H1 (cell line): ENCODE measurements around the gene MYO5B. TPM values are rescaled to one million over a fixed set of nuclear protein-coding genes. Genes with fewer than 3 reads are reported as not detected.

Experiments used
- CTCF ChIA-PET: fragments of 300-600 bp; sonication (Branson Sonifier 250); formaldehyde crosslinking; loops from one replicate; lab custom pipeline; 2021; ENCODE audit not compliant: partially characterized antibody; lab: Charles Lee
- POLR2A ChIA-PET: fragments of 300-600 bp; sonication (Branson Sonifier 250); formaldehyde crosslinking; loops from one replicate; lab custom pipeline; 2021; ENCODE audit warnings: inconsistent platforms; ENCODE audit not compliant: partially characterized antibody; lab: Charles Lee
- DNase-seq, 2 experiments: peaks; one replicate each; pipeline versions ENCODE4 v3.0.0 to v3.0.0-alpha.2; 2010 to 2022; ENCODE audit warnings: low spot score in 2 of 2, low read depth in 1 of 2, mixed read lengths in 1 of 2
- FAIRE-seq: peaks from 2 replicates; lab custom pipeline; 2011; peaks lifted over from hg19 to GRCh38; lab: Jason Lieb, UNC
- H2AFZ ChIP-seq: 2 replicates; pipeline ENCODE4 v1.8.1; 2012; ENCODE audit warnings: low read length, inconsistent platforms
- H2AK5ac ChIP-seq: 2 replicates; pipeline ENCODE4 v1.6.1; 2013; ENCODE audit warnings: low read depth, low read length
- H2BK120ac ChIP-seq: replicated peaks from 2 replicates; pipeline ENCODE3; 2013; ENCODE audit warnings: low read depth, low read length, inconsistent platforms
- H2BK12ac ChIP-seq: 2 replicates; pipeline ENCODE4 v1.6.1; 2013; ENCODE audit warnings: low read depth, low read length
- H2BK15ac ChIP-seq: 2 replicates; pipeline ENCODE4 v1.6.1; 2013; ENCODE audit warnings: low read length
- H2BK20ac ChIP-seq: 2 replicates; pipeline ENCODE4 v1.6.1; 2013; ENCODE audit warnings: low read length
- H2BK5ac ChIP-seq: 2 replicates; pipeline ENCODE4 v1.6.1; 2013; ENCODE audit warnings: low read depth, low read length
- H3K14ac ChIP-seq: 2 replicates; pipeline ENCODE4 v1.6.1; 2013; ENCODE audit warnings: inconsistent platforms; ENCODE audit not compliant: insufficient read length
- H3K18ac ChIP-seq: 2 replicates; pipeline ENCODE4 v1.6.1; 2013; ENCODE audit warnings: low read length; ENCODE audit errors: extremely low read depth
- H3K23ac ChIP-seq: 2 replicates; pipeline ENCODE4 v1.6.1; 2013; ENCODE audit warnings: inconsistent platforms; ENCODE audit not compliant: insufficient read length
- H3K23me2 ChIP-seq: 2 replicates; pipeline ENCODE4 v1.6.1; 2013; ENCODE audit warnings: low read depth, low read length
- H3K27ac ChIP-seq: 2 replicates; pipeline ENCODE4 v1.6.1; 2011; ENCODE audit warnings: low read depth, low read length, inconsistent platforms
- H3K27me3 ChIP-seq, 4 experiments: replicated peaks in 1 of 4; 1 replicate in 1 of 4; 2 replicates in 3 of 4; pipeline versions ENCODE4 v1.6.1 to v1.8.1; 2011 to 2013; ENCODE audit warnings: low read length in 3 of 4, mild to moderate bottlenecking in 3 of 4, inconsistent platforms in 2 of 4, mixed read lengths in 2 of 4, moderate library complexity in 1 of 4; ENCODE audit not compliant: control insufficient read depth in 3 of 4, insufficient read depth in 3 of 4; ENCODE audit errors: extremely low read depth in 1 of 4
- H3K36me3 ChIP-seq, 4 experiments: 2 replicates each; pipeline versions ENCODE4 v1.6.1 to v1.8.1; 2011 to 2013; ENCODE audit warnings: mild to moderate bottlenecking in 4 of 4, low read length in 3 of 4, moderate library complexity in 2 of 4, control low read depth in 1 of 4, inconsistent platforms in 1 of 4; ENCODE audit not compliant: insufficient read depth in 4 of 4, control insufficient read depth in 2 of 4
- H3K4ac ChIP-seq: replicated peaks from 2 replicates; pipeline ENCODE3; 2013; ENCODE audit warnings: low read length, low read depth, mixed read lengths, inconsistent platforms; ENCODE audit not compliant: insufficient read length
- H3K4me1 ChIP-seq, 4 experiments: replicated peaks in 1 of 4; 1 replicate in 1 of 4; 2 replicates in 3 of 4; pipeline versions ENCODE4 v1.6.1 to v1.8.1; 2011 to 2013; ENCODE audit warnings: low read length in 3 of 4, inconsistent platforms in 2 of 4, mixed read lengths in 1 of 4; ENCODE audit not compliant: insufficient read depth in 4 of 4, control insufficient read depth in 3 of 4
- H3K4me2 ChIP-seq, 2 experiments: 2 replicates each; pipeline versions ENCODE4 v1.6.1 to v1.8.1; 2011 to 2013; ENCODE audit warnings: low read depth in 2 of 2, low read length in 2 of 2, control low read depth in 1 of 2, inconsistent platforms in 1 of 2, mild to moderate bottlenecking in 1 of 2; ENCODE audit not compliant: insufficient read depth in 1 of 2
- H3K4me3 ChIP-seq, 4 experiments: fragments of 200-600, 300-600 bp in 1 of 4; sonication (generic), shearing (Covaris generic), sonication (Bioruptor Twin) in 1 of 4; 2 replicates each; pipeline versions ENCODE4 v1.5.1 to v1.8.1; 2011 to 2016; ENCODE audit warnings: low read length in 4 of 4, low read depth in 3 of 4, control low read depth in 2 of 4, inconsistent platforms in 2 of 4, mild to moderate bottlenecking in 2 of 4, mixed read lengths in 1 of 4, moderate library complexity in 1 of 4; ENCODE audit not compliant: insufficient read depth in 2 of 4; ENCODE audit errors: extremely low read depth in 1 of 4
- H3K56ac ChIP-seq: replicated peaks from 2 replicates; pipeline ENCODE3; 2013; ENCODE audit warnings: low read depth, mild to moderate bottlenecking, mixed read lengths, low read length, inconsistent platforms; ENCODE audit not compliant: insufficient read length
- H3K79me1 ChIP-seq: 2 replicates; pipeline ENCODE4 v1.6.1; 2013; ENCODE audit warnings: low read depth, low read length, control low read depth
- H3K79me2 ChIP-seq, 2 experiments: 2 replicates each; pipeline versions ENCODE4 v1.6.1 to v1.8.1; 2012 to 2013; ENCODE audit warnings: low read length in 2 of 2, mild to moderate bottlenecking in 2 of 2, inconsistent platforms in 1 of 2; ENCODE audit not compliant: insufficient read depth in 2 of 2, control insufficient read depth in 1 of 2
- H3K9ac ChIP-seq, 4 experiments: replicated peaks in 1 of 4; 1 replicate in 1 of 4; 2 replicates in 3 of 4; pipeline versions ENCODE4 v1.6.1 to v1.8.1; 2011 to 2013; ENCODE audit warnings: low read depth in 3 of 4, low read length in 3 of 4, control low read depth in 2 of 4, mild to moderate bottlenecking in 2 of 4, moderate library complexity in 2 of 4, inconsistent platforms in 1 of 4; ENCODE audit errors: extremely low read depth in 1 of 4
- H3K9me3 ChIP-seq, 2 experiments: 2 replicates each; pipeline versions ENCODE4 v1.6.1 to v1.8.1; 2012 to 2013; ENCODE audit warnings: mild to moderate bottlenecking in 2 of 2, moderate library complexity in 2 of 2, control low read depth in 1 of 2, inconsistent platforms in 1 of 2, low read depth in 1 of 2, low read length in 1 of 2, mixed read lengths in 1 of 2; ENCODE audit not compliant: insufficient read depth in 2 of 2
- H4K20me1 ChIP-seq, 2 experiments: replicated peaks in 1 of 2; 2 replicates each; pipeline versions ENCODE3 to v1.8.1; 2011 to 2013; ENCODE audit warnings: inconsistent platforms in 2 of 2, low read length in 2 of 2, mild to moderate bottlenecking in 1 of 2; ENCODE audit not compliant: insufficient read depth in 2 of 2, control insufficient read depth in 1 of 2
- H4K5ac ChIP-seq: 2 replicates; pipeline ENCODE4 v1.6.1; 2013; ENCODE audit warnings: low read length, low read depth, mixed read lengths, inconsistent platforms; ENCODE audit not compliant: insufficient read length
- H4K8ac ChIP-seq: 2 replicates; pipeline ENCODE4 v1.8.0; 2013; ENCODE audit warnings: mild to moderate bottlenecking, moderate library complexity, low read length, inconsistent platforms; ENCODE audit not compliant: insufficient read depth; ENCODE audit errors: extremely low read depth
- H4K91ac ChIP-seq: replicated peaks from 2 replicates; pipeline ENCODE3; 2013; ENCODE audit warnings: low read length, mixed read lengths, inconsistent platforms; ENCODE audit not compliant: insufficient read length
- ATF2 ChIP-seq: IDR thresholded peaks from 2 replicates; pipeline ENCODE4 v1.6.1; 2012; ENCODE audit warnings: low read length, inconsistent platforms
- CBX8 ChIP-seq: fragments of 300-800, 300-1000 bp; sonication (generic); IDR thresholded peaks from 2 replicates; pipeline ENCODE4 v1.7.1; 2016; ENCODE audit warnings: low read depth, low read length, borderline replicate concordance
- JUND ChIP-seq: IDR thresholded peaks from 2 replicates; pipeline ENCODE4 v1.6.1; 2011; ENCODE audit warnings: mild to moderate bottlenecking, improper control_type of control experiment, low read length
- TAF1 ChIP-seq: IDR thresholded peaks from 2 replicates; pipeline ENCODE4 v1.6.1; 2011; ENCODE audit warnings: mild to moderate bottlenecking, low read depth, low read length
- TCF12 ChIP-seq: IDR thresholded peaks from 2 replicates; pipeline ENCODE4 v1.6.1; 2011; ENCODE audit warnings: low read depth, mild to moderate bottlenecking, low read length
- WGBS, 2 experiments: shearing (Covaris generic) in 1 of 2; methylation state at CpG; one replicate each; pipeline versions ENCODE4 v1.1.6 to v1.1.7; 2013 to 2015; ENCODE audit warnings: low lambda C conversion rate in 2 of 2, mixed read lengths in 2 of 2, inconsistent platforms in 1 of 2, low coverage in 1 of 2, missing lambda C conversion rate in 1 of 2; ENCODE audit not compliant: insufficient replicate concordance in 2 of 2, insufficient coverage in 1 of 2, insufficient read length in 1 of 2; ENCODE audit errors: extremely low coverage in 1 of 2, missing lambda C conversion rate in 1 of 2; 5-methylcytosine and 5-hydroxymethylcytosine counted together
- polyA plus RNA-seq, 7 experiments: library from polyadenylated mRNA; depleted of rRNA in 3 of 7; stranded (reverse) in 5 of 7; unstranded in 2 of 7; fragments of >200 nt in 5 of 7; fragments of 200-250 nt in 2 of 7; gene quantifications; 1 replicate in 5 of 7; 2 replicates in 1 of 7; 4 replicates in 1 of 7; pipeline versions ENCODE4 v1.2.1 to v1.2.3, GENCODE V29; 2011 to 2013; ENCODE audit warnings: missing spikeins in 2 of 7, mixed read lengths in 2 of 7
- total RNA-seq: library from RNA; stranded (reverse); fragmentation: NEBNext Ultra II Directional; extraction: Animal tissue kit (Norgen Biotek cat#: 25700); gene quantifications from 2 replicates; pipeline ENCODE4 v1.2.1, GENCODE V29; 2021

Gene MYO5B
- total and polyA plus RNA-seq, 2 of the 8 experiments (the other 6 are each of a cell fraction or from before 2014, with no cell fraction given), result 6.4 to 7.7 TPM

- Histone ChIP-seq H2BK120ac (no peak overlapping the region), H4K8ac (no peak overlapping the region), H3K9ac (no peak overlapping the region), H3K27me3 (no peaks in the 10 kb centered on the region), H4K20me1 (no peaks in the 10 kb centered on the region), H3K23ac (no peak overlapping the region), H3K9me3 (no peaks in the 10 kb centered on the region)
- TF ChIP-seq JUND (no peak), TCF12 (no peak), ATF2 (no peak), TAF1 (no peak), CBX8 (no peak)
- TF ChIP-seq, all 59 proteins: peak for 0
- Histone ChIP-seq H3K23me2 (no peaks in the 10 kb centered on the region), H4K5ac (no peak overlapping the region), H3K27ac (no peak overlapping the region), H3K4ac (no peak overlapping the region), H3K56ac (no peak overlapping the region), H3K79me1 (no peaks in the 10 kb centered on the region; the same call in 1 of the 2 replicates), H3K18ac (no peak overlapping the region), H3K14ac (no peak overlapping the region), H2BK5ac (no peak overlapping the region), H2AK5ac (no peak overlapping the region), H3K4me2 (no peak overlapping the region), H2BK12ac (no peak overlapping the region), H3K4me3 (no peak overlapping the region), H3K36me3 (no peaks in the 10 kb centered on the region), H2AFZ (no peak overlapping the region), H3K4me1 (no peaks in the 10 kb centered on the region; a peak in 1 of 7 replicates), H3K79me2 (no peaks in the 10 kb centered on the region), H4K91ac (no peak overlapping the region), H2BK15ac (no peak overlapping the region), H2BK20ac (no peak overlapping the region)
- ChIA-PET POLR2A (interaction anchor here (1.6 kb wide), 1 partner anchor 11 kb away, joined by 3 read pairs; no protein-coding TSS in a partner anchor), CTCF (interaction anchor here (0.8 to 2.6 kb wide), 13 partner anchors 11 to 183 kb away, joined by 3 to 8 read pairs (median 4); no protein-coding TSS in a partner anchor)
- no peak for DNase-seq
- 87% methylated on average over 4 of the region's 4 CpGs; no CpG with 5 or more reads in 1 of the 2 experiments for WGBS, 2 experiments
- FAIRE-seq, result no peak
These were observed 149.8 kb downstream of the MYO5B start for GRCh38 chr18:50045126-50045525.
